SJSA1 (cell line): Measurements from ENCODE around the gene CT47C1. TPM values are rescaled to one million over a fixed set of nuclear protein-coding genes. Genes with fewer than 3 reads are reported as not detected.
"Not testable (repeated sequence)": the region's sequence is repeated elsewhere in the genome, so short reads cannot be mapped to it uniquely, and the experiment has no call there.

Experiments used
- DNase-seq, 2 experiments: peaks; one replicate each; pipeline ENCODE4 v3.0.0-alpha.2; 2015 to 2020; ENCODE audit warnings: low spot score in 2 of 2, low read depth in 1 of 2
- H3K27ac ChIP-seq: fragments of 250-450 bp; sonication (Bioruptor Pico); 2 replicates; pipeline ENCODE4 v1.5.1; 2020; ENCODE audit warnings: mild to moderate bottlenecking, moderate library complexity
- H3K27me3 ChIP-seq: fragments of 250-450 bp; sonication (Bioruptor Pico); replicated peaks from 2 replicates; pipeline ENCODE4 v1.5.1; 2020; ENCODE audit warnings: mild to moderate bottlenecking, moderate library complexity
- H3K36me3 ChIP-seq: fragments of 250-450 bp; sonication (Bioruptor Pico); 2 replicates; pipeline ENCODE4 v1.5.1; 2020; ENCODE audit warnings: mild to moderate bottlenecking
- H3K4me1 ChIP-seq: fragments of 250-450 bp; sonication (Bioruptor Pico); replicated peaks from 2 replicates; pipeline ENCODE4 v1.6.1; 2021; ENCODE audit warnings: mild to moderate bottlenecking
- H3K4me3 ChIP-seq: fragments of 250-450 bp; sonication (Bioruptor Pico); 2 replicates; pipeline ENCODE4 v1.5.1; 2020; ENCODE audit warnings: mild to moderate bottlenecking
- H3K9me3 ChIP-seq: fragments of 250-450 bp; sonication (Bioruptor Pico); replicated peaks from 2 replicates; pipeline ENCODE4 v1.5.1; 2020; ENCODE audit warnings: mild to moderate bottlenecking
- total RNA-seq: library from RNA; depleted of rRNA; stranded (reverse); fragments of >200 nt; shearing (Covaris generic); gene quantifications from 2 replicates; pipeline ENCODE4 v1.2.3, GENCODE V29; 2014; rRNA removed

Gene CT47C1
- not detected in 2 replicates for total RNA-seq

DNA sequence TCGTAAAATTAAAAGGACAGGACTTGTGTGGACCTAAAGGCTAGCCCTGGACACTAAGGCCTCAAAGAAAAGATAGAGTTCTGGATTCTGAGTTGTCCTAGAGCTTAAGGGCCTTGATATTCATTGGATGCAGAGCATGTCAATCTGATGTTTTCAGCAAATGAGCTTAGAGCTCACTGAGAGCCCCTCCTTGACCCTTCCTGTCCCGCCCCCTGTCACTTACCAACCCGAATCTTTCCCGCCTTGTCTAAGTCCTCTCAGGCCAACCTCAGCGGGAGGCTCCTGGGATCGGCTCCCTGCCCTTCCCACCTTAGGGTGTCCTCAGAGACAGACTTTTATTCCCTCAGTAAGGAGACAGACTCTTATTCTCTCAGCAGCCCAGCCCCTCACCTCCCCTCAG is at the start of gene CT47C1:
TSS of gene CT47C1 (plus strand) at position 250 of the 400 bp plus-strand sequence. CDS start 233 bp downstream, outside the sequence.
- Histone ChIP-seq H3K4me3 (no peak within 1 kb of the TSS), H3K27ac (no peak within 1 kb of the TSS), H3K36me3 (no peaks in the 10 kb centered on the region), H3K27me3 (no peaks in the 10 kb centered on the region), H3K9me3 (no peaks in the 10 kb centered on the region), H3K4me1 (no peaks in the 10 kb centered on the region)
- DNase-seq = no peak

DNA sequence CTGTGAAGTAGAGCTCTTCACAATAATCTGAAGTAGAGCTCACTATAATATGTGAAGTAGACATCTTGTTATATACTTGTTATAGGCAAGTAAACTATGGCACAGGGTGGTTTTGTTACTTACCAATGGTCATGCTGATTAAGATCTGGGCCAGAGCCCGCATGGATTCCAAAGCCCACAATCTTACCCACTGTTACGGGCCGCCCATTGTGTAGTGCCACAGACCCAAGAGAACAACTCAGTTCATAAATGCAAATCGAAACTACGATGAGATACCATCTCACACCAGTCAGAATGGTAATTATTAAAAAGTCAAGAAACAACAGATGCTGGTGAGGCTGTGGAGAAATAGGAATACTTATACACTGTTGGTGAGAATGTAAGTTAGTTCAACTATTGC is 46.9 kb upstream of the CT47C1 start:
- Histone ChIP-seq H3K27ac (no peak overlapping the region), H3K9me3 (no peaks in the 10 kb centered on the region), H3K36me3 (no peaks in the 10 kb centered on the region), H3K4me1 (no peaks in the 10 kb centered on the region), H3K4me3 (no peak overlapping the region), H3K27me3 (no peaks in the 10 kb centered on the region)
- DNase-seq = no peak

DNA sequence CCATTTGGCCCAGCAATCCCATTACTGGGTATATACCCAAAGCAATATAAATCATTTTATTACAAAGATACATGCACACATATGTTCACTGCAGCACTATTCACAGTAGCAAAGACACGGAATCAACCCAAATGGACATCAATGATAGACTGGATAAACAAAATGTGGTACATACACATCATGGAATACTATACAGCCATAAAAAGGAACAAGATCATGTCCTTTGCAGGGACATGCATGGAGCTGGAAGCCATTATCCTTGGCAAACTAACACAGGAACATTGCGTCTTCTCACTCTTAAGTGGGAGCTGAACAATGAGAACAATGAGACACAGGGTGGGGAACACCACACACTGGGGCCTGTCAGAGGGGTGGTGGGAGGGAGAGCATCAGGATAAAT is 46.4 kb upstream of the CT47C1 start:
- not testable (repeated sequence) for H3K36me3 ChIP-seq, H3K9me3 ChIP-seq, H3K27ac ChIP-seq, H3K4me3 ChIP-seq, H3K27me3 ChIP-seq, H3K4me1 ChIP-seq, DNase-seq

DNA sequence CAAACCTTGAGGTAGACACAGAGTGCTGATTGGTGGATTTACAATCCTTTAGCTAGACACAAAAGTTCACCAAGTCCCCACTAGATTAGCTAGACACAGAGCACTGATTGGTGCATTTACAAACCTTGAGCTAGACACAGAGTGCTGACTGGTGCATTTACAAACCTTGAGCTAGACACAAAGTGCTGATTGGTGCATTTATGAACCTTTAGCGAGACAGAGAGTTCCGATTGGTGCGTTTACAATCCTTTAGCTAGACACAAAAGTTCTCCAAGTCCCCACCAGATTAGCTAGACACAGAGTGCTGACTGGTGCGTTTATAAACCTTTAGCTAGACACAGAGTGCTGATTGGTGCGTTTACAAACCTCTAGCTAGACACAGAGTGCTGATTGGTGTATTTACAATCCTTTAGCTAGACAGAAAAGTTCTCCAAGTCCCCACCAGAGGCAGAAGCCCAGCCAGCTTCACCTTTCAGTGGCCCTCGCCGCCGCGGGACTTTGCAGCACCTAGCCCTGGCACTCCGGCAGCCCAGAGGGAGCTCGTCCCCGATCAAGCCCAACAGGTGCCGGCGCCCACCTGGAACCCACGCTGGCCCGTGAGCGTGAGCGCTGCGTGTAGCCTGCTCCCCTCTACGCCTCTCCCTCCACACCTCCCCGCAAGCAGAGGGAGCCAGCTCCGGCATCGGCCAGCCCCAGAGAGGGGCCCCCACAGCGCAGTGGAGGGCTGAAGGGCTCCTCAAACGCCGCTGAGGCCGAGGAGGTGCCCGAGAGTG is 44.6 kb upstream of the CT47C1 start:
- not testable (repeated sequence) for H3K27me3 ChIP-seq, H3K9me3 ChIP-seq, H3K4me3 ChIP-seq, H3K27ac ChIP-seq, DNase-seq, H3K4me1 ChIP-seq, H3K36me3 ChIP-seq

DNA sequence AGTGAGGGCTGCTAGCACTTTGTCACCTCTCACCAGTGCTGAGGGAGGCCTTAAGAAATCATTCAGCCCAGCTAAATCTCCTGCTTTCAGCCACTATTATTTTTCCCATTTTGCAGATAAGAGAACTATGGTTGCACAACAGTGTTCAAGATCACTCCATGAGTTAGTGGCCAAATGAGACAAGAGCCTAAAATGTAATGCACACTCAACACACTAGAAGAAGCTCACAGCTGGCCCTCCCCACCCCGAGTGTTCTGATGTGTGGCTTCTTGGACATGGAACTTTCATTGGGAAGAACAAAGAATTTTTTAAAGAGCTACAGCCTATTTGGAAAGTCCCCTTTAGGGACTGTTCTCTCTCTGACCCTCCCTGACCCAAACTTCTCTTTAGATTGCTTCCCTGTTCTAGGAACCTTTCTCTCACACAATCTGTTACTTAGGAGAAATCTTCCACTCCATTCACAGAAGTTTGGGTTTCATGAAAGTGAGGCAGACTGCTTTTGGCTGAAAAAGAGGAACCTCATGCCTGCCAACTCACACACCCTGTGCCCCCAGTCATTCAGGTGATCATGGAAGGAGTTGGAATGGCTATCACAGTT is 44.0 kb upstream of the CT47C1 start:
- H3K4me3 ChIP-seq = no peak overlapping the region
- DNase-seq = no peak

DNA sequence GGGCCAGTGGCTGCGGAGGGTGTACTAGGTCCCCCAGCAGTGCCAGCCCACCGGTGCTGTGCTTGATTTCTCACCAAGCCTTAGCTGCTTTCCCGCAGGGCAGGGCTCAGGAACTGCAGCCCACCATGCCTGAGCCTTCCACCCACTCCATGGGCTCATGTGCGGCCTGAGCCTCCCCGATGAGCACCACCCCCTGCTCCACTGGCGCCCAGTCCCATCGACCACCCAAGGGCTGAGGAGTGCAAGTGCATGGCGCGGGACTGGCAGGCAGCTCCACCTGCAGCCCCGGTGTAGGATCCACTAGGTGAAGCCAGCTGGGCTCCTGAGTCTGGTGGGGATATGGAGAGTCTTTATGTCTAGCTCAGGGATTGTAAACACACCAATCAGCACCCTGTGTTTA is 43.1 kb upstream of the CT47C1 start:
- DNase-seq, H3K27ac ChIP-seq, H3K36me3 ChIP-seq, H3K4me1 ChIP-seq, H3K27me3 ChIP-seq, H3K9me3 ChIP-seq, H3K4me3 ChIP-seq: not testable (repeated sequence)

More for the DNA sequence above, 44.0 kb upstream of the CT47C1 start:
- Histone ChIP-seq H3K4me1 (no peaks in the 10 kb centered on the region), H3K27ac (no peak overlapping the region), H3K9me3 (no peaks in the 10 kb centered on the region), H3K36me3 (no peaks in the 10 kb centered on the region), H3K27me3 (no peaks in the 10 kb centered on the region)

DNA sequence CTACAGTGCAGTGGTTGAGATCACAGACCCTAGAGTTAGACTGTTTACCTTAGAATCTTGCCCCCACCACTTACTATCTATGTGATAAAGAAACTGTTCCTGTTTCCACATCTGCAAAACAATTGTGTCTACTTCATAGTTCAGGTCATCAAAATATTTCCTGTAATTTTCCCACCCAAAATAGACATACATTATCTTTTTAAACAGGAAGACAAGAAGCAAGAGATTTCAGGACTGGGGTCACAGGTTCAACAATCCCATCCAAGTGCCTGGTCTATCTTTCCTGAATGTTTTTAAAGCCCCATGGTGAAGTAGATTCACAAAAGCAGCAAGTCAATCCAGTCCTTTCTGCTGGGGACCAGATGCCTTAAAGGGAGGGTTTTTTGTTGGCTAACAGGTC is 41.8 kb upstream of the CT47C1 start:
- H3K27me3 ChIP-seq = no peaks in the 10 kb centered on the region
- H3K9me3 ChIP-seq = no peaks in the 10 kb centered on the region
- no peaks in the 10 kb centered on the region for H3K4me1 ChIP-seq
- no peaks in the 10 kb centered on the region for H3K36me3 ChIP-seq
- H3K4me3 ChIP-seq = no peak overlapping the region
- H3K27ac ChIP-seq = no peak overlapping the region
- DNase-seq = no peak

DNA sequence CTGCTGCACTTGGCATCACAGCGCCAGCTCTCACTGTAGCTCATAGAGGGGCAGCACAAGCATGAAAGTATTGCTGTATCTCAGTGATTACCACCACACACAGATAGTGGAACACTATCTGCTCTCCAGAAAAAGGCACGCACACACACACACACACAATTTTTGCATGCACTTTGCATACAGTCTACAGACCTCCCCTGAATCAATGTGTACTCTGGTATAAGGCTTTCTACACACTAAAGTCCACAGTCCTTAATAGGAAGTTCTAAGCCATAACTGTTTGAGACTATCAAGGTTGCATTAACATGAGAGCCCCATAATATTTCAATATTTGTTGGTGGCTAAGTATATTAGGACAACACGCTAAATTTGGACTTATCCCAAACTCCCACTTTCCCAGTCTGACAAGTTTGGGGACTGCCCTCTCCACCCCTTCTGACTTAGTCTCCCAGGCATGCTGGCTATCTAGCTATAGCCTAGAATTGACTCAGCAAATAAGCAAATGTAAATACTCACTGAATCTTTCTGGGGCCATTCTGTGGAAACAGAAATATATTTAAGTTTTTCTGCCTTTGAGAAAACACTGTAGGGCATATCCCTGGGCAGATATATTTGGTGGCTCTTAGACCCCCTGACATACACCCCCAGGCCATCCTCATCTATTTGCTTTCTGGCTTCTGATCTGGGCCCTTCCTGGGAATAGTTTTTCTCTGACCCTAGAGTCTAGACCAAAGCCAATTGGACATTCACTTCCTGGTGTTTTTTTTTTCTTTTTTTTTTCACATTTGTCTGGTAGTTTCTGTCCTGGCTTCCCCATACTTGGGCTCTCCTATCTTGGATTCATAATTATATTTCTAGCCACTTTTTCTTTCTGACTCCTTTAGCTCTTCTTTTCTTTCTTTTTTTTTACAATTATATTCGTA is 36.4 kb upstream of the CT47C1 start:
- Histone ChIP-seq H3K4me1 (no peaks in the 10 kb centered on the region), H3K27me3 (no peaks in the 10 kb centered on the region), H3K36me3 (no peaks in the 10 kb centered on the region), H3K4me3 (no peak overlapping the region), H3K27ac (no peak overlapping the region), H3K9me3 (no peaks in the 10 kb centered on the region)
- no peak for DNase-seq

DNA sequence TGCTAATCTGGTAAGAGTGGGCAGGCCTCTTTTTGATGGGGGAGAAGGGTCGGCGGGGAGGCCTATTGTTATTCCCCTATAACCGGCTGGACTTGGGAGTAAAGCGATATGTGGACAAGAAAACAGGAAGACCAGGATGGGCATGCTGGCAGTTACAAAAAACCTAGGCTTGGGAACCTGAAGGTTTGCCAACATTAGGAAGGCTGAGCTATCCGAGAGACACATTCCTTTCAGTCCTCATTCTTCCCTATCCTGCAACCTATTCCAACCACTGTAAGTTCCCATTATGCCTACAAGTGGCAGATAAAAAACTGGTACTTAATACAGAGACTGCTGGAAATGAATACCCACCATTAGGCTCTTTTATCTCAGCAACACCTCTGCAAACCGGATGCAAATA is 32.4 kb upstream of the CT47C1 start:
- Histone ChIP-seq H3K36me3 (no peaks in the 10 kb centered on the region), H3K9me3 (no peaks in the 10 kb centered on the region), H3K4me3 (no peak overlapping the region), H3K27ac (no peak overlapping the region), H3K27me3 (no peaks in the 10 kb centered on the region), H3K4me1 (no peaks in the 10 kb centered on the region)
- no peak for DNase-seq

DNA sequence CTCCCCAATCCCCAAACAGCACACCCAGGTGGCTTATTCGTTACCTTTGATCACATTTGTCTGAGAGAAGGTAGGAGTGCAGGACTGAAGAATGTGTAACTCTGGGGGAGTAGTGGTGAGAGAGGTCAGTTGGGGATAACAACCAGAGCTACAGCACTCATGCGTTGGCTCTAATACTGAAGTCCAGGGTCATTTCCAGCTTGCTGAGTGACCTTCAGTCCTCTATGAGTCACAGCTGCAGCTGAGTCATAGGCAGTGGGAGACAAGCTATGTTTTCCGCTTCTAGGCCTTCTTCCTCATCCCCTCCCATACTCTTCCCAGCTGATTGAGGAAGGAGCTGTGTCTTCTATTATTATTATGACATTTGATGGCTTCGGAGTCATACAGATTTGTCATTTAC is 31.6 kb upstream of the CT47C1 start:
- peak; percentile 1 to 41 for DNase-seq
- Histone ChIP-seq H3K9me3 (no peaks in the 10 kb centered on the region), H3K27me3 (no peaks in the 10 kb centered on the region), H3K36me3 (no peaks in the 10 kb centered on the region), H3K4me1 (no peaks in the 10 kb centered on the region), H3K4me3 (no peak overlapping the region), H3K27ac (no peak overlapping the region)

DNA sequence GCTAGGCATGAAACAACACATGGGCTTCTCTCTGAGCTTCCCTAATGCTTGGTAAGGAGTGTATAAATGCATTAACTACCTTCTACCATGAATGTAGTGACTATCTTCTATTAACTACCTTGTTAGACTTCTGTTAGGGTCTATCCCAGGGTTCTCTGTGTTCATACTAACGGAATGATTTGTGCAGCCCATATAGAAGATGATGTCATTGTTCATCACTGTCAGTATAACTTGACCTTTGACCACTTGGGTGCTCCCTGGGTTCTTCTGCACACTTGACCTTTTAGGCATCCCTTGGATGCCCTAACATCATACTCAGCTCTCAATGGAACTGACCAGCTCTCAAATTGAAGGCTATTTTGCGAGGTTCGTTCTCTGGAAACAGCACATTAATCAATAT is 30.8 kb upstream of the CT47C1 start:
- DNase-seq = no peak
- Histone ChIP-seq H3K27ac (no peak overlapping the region), H3K4me1 (no peaks in the 10 kb centered on the region), H3K9me3 (no peaks in the 10 kb centered on the region), H3K4me3 (no peak overlapping the region), H3K27me3 (no peaks in the 10 kb centered on the region), H3K36me3 (no peaks in the 10 kb centered on the region)

DNA sequence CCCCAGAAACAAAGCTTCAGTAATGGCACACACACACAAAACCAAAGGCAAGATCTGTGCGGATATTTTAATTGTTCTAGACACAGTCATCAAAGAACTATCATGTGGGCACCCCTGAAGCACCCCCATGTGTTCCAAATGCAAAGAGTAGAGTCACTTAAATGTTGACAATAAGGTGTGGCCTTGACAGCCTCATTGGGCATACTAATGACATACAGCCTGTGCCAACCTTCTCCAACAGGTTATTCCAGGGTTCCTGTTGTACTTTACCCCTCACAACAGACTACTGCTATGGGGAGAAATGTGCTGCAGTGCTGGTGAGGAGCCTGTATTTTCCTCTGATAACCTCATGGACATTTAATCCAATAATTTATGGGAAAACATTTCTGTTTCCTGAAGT is 29.8 kb upstream of the CT47C1 start:
- Histone ChIP-seq H3K4me1 (no peaks in the 10 kb centered on the region), H3K27ac (no peak overlapping the region), H3K9me3 (no peaks in the 10 kb centered on the region), H3K27me3 (no peaks in the 10 kb centered on the region), H3K36me3 (no peaks in the 10 kb centered on the region), H3K4me3 (no peak overlapping the region)
- no peak for DNase-seq

DNA sequence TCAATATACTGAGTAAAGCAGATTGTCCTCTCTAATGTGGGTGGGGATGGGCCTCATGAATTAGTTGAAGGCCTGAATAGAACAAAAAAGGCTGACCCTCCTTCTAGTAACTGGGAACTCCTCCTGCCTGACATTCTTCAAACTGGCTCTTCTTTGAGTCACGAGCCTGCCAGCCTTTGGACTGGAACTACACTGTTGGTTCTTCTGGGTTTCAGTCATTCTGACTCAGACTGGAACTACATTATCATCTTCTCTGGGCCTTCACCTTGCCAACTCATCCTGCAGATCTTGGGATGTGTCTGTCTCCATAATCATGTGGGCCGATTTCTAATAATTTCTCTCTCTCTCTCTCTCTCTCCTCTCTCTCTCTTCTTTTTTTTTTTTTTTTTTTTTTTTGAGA is 26.9 kb upstream of the CT47C1 start:
- Histone ChIP-seq H3K27ac (no peak overlapping the region), H3K4me3 (no peak overlapping the region), H3K36me3 (no peaks in the 10 kb centered on the region), H3K4me1 (no peaks in the 10 kb centered on the region), H3K9me3 (no peaks in the 10 kb centered on the region), H3K27me3 (no peaks in the 10 kb centered on the region)
- DNase-seq = no peak

DNA sequence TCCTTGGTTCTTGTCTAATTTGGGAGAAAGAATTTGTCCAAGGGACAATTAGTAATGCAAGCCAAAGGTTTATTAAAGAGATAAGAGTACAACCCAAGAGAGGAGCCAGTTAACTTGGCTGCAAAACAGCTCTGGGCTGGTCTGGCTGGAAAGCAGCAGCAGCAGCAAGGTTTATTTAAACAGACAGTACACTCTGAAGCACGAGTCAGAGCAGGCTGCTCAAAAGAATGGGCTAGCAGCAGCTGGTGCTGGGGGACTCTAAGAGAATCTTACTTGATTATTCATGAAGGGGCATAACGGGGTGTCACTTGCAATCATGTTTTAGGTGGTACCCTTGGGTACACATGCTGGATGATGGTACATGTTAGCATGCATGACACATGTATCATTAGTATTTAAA is 17.1 kb upstream of the CT47C1 start:
- Histone ChIP-seq H3K9me3 (no peaks in the 10 kb centered on the region), H3K27me3 (no peaks in the 10 kb centered on the region), H3K36me3 (no peaks in the 10 kb centered on the region), H3K4me3 (no peak overlapping the region), H3K4me1 (no peaks in the 10 kb centered on the region), H3K27ac (no peak overlapping the region)
- no peak for DNase-seq
